T-helper 1 cell treated with Interleukin-12 subunit alpha and Interleukin-12 subunit beta and Interleukin-4 antibody, amounts not matched to agents 30 ng/mL and 1 ng/mL, for 36 hours (primary cell): Measurements from ENCODE around the gene KIAA0586. TPM values are rescaled to one million over a fixed set of nuclear protein-coding genes. Genes with fewer than 3 reads are reported as not detected.
"Not testable (repeated sequence)": the region's sequence is repeated elsewhere in the genome, so short reads cannot be mapped to it uniquely, and the experiment has no call there.

ENCODE experiments used
- intact Hi-C: fragments of 100-400 bp; cut with micrococcal nuclease; formaldehyde crosslinking; loops from one replicate; pipeline ENCODE4 v1.15.1; 2024
- total RNA-seq: library from RNA; stranded (reverse); gene quantifications from 2 replicates; pipeline ENCODE4 v1.2.3, GENCODE V29; 2022

KIAA0586 gene
- total RNA-seq, 1 donor from 2014 or later = 26.9 TPM

- intact Hi-C loops = not testable (repeated sequence)
These were observed 160.8 kb downstream of the KIAA0586 start for GRCh38 chr14:58588321-58588720.

- intact Hi-C loops = no loop called here
These were observed 166.5 kb downstream of the KIAA0586 start for GRCh38 chr14:58593977-58594376.

GRCh38 chr14:58597041-58597440 is 169.5 kb downstream of the KIAA0586 start:
- intact Hi-C loops = no loop called here

GRCh38 chr14:58598028-58598803 is 170.7 kb downstream of the KIAA0586 start:
- intact Hi-C loops = no loop called here

GRCh38 chr14:58598804-58599525 is 171.4 kb downstream of the KIAA0586 start:
- intact Hi-C loops = no loop called here

- intact Hi-C loops = no loop called here
These were observed 172.2 kb downstream of the KIAA0586 start for GRCh38 chr14:58599707-58600106.

Other genes starting within 250 kb of the KIAA0586 start
- 42.5 and 44.4 TPM in 2 replicates for gene ACTR10, start 227.6 kb upstream of the KIAA0586 start, total RNA-seq
- 367 and 378 TPM in 2 replicates for gene PSMA3, start 182.9 kb upstream of the KIAA0586 start, total RNA-seq
- 28.1 and 31.6 TPM in 2 replicates for gene ARID4A, start 129.2 kb upstream of the KIAA0586 start, total RNA-seq
- not detected in 2 replicates for gene TOMM20L, start 31.8 kb upstream of the KIAA0586 start, total RNA-seq
- gene TIMM9, start 188 bp upstream of the KIAA0586 start, total RNA-seq = 38.8 and 40.7 TPM in 2 replicates
- 3.7 and 4.7 TPM in 2 replicates for gene DACT1, start 210.2 kb downstream of the KIAA0586 start, total RNA-seq